K562 (cell line): ENCODE results near the gene MRPL58. TPM values are rescaled to one million over a fixed set of nuclear protein-coding genes. Genes with fewer than 3 reads are reported as not detected.

Experiments
- BRF1 ChIP-seq: IDR thresholded peaks from 3 replicates; pipeline ENCODE4 v1.6.1; 2011; ENCODE audit warnings: borderline replicate concordance, mild to moderate bottlenecking; ENCODE audit not compliant: insufficient read length; ENCODE audit errors: extremely low read depth
- CBX3 ChIP-seq, 2 experiments: IDR thresholded peaks; 1 replicate in 1 of 2; 2 replicates in 1 of 2; pipeline ENCODE4 v1.6.1; 2012; ENCODE audit warnings: inconsistent platforms in 2 of 2, low read length in 2 of 2, borderline replicate concordance in 1 of 2, control low read depth in 1 of 2
- CEBPG ChIP-seq, 3 experiments: fragments of 200-800 bp in 1 of 3; sonication (Bioruptor generic) in 1 of 3; sonication (generic) in 1 of 3; formaldehyde crosslinking in 1 of 3; IDR thresholded peaks in 2 of 3; conservative IDR thresholded peaks in 1 of 3; 2 replicates each; pipeline versions ENCODE4 v1.6.1 to v1.8.0; 2016 to 2022; ENCODE audit warnings: missing compliant biosample characterization in 2 of 3, missing genetic modification characterization in 2 of 3, mild to moderate bottlenecking in 1 of 3, missing genetic modification reagents in 1 of 3
- CREM ChIP-seq: IDR thresholded peaks from 2 replicates; pipeline ENCODE4 v1.6.1; 2014; ENCODE audit warnings: antibody characterized with exemption, low read depth
- CXXC5 ChIP-seq: fragments of 250-450 bp; sonication (Bioruptor Pico); IDR thresholded peaks from 2 replicates; pipeline ENCODE4 v1.8.0; 2022; ENCODE audit warnings: inconsistent platforms, mild to moderate bottlenecking, moderate library complexity
- ETV1 ChIP-seq: fragments of 450-650 bp; conservative IDR thresholded peaks from 2 replicates; pipeline ENCODE4 v1.6.1; 2016; ENCODE audit warnings: missing genetic modification characterization, control low read depth, low read depth, missing compliant biosample characterization
- GABPB2 ChIP-seq: fragments of 250-450 bp; sonication (Bioruptor Pico); conservative IDR thresholded peaks from 2 replicates; pipeline ENCODE4 v1.5.1; 2021; ENCODE audit warnings: mild to moderate bottlenecking
- HEY1 ChIP-seq: fragments of 250-450 bp; sonication (Bioruptor Pico); IDR thresholded peaks from 2 replicates; pipeline ENCODE4 v1.5.0; 2020; ENCODE audit warnings: mild to moderate bottlenecking, moderate library complexity, borderline replicate concordance
- HMGN3 ChIP-seq: IDR thresholded peaks from 2 replicates; pipeline ENCODE4 v1.6.1; 2011; ENCODE audit warnings: borderline replicate concordance, low read depth, mild to moderate bottlenecking, mixed read lengths, low read length; ENCODE audit not compliant: insufficient read length; ENCODE audit errors: extremely low read depth
- HSF4 ChIP-seq: fragments of 250-450 bp; sonication (Bioruptor Pico); IDR thresholded peaks from 2 replicates; pipeline ENCODE4 v2.1.2; 2022; ENCODE audit warnings: mild to moderate bottlenecking, moderate library complexity, borderline replicate concordance
- MAFG ChIP-seq: fragments of 450-650 bp; conservative IDR thresholded peaks from 2 replicates; pipeline ENCODE4 v1.6.1; 2016; ENCODE audit warnings: missing genetic modification characterization, missing compliant biosample characterization
- MCM2 ChIP-seq: fragments of 450-650 bp; IDR thresholded peaks from 2 replicates; pipeline ENCODE4 v1.6.1; 2017; ENCODE audit warnings: low read depth, mild to moderate bottlenecking
- NR2C1 ChIP-seq, 2 experiments: fragments of 450-650 bp; IDR thresholded peaks; 2 replicates each; pipeline ENCODE4 v1.6.1; 2017; ENCODE audit warnings: mild to moderate bottlenecking in 2 of 2, antibody characterized with exemption in 1 of 2, inconsistent platforms in 1 of 2, missing compliant biosample characterization in 1 of 2, missing genetic modification characterization in 1 of 2
- PTTG1 ChIP-seq: fragments of 450-650 bp; IDR thresholded peaks from 2 replicates; pipeline ENCODE4 v1.6.1; 2016; ENCODE audit warnings: low read depth, mild to moderate bottlenecking, missing genetic modification characterization, missing compliant biosample characterization
- TEAD4 ChIP-seq, 2 experiments: sonication (generic) in 1 of 2; formaldehyde crosslinking in 1 of 2; IDR thresholded peaks; 2 replicates each; pipeline versions ENCODE4 v1.6.1 to v1.8.0; 2012 to 2022; ENCODE audit warnings: borderline replicate concordance in 1 of 2, inconsistent platforms in 1 of 2, low read length in 1 of 2, mild to moderate bottlenecking in 1 of 2, missing genetic modification reagents in 1 of 2
- XRCC5 ChIP-seq: fragments of 200-400 bp; formaldehyde crosslinking; IDR thresholded peaks from 2 replicates; pipeline ENCODE4 v1.6.1; 2017; ENCODE audit warnings: low read depth, mild to moderate bottlenecking, low read length
- ZEB2 ChIP-seq: fragments of 450-650 bp; IDR thresholded peaks from 2 replicates; pipeline ENCODE4 v1.6.1; 2016
- ZNF324 ChIP-seq: fragments of 250-450 bp; sonication (Bioruptor Pico); IDR thresholded peaks from 2 replicates; pipeline ENCODE4 v1.4.0; 2020; ENCODE audit warnings: mild to moderate bottlenecking
- ZNF354B ChIP-seq: fragments of 250-450 bp; sonication (Bioruptor Pico); IDR thresholded peaks from 2 replicates; pipeline ENCODE4 v1.4.0; 2020
- ZNF668 ChIP-seq: fragments of 250-450 bp; sonication (Bioruptor Pico); IDR thresholded peaks from 2 replicates; pipeline ENCODE4 v1.8.0; 2022; ENCODE audit warnings: mild to moderate bottlenecking, inconsistent platforms
- ZNF79 ChIP-seq: fragments of 250-450 bp; sonication (Bioruptor Pico); IDR thresholded peaks from 2 replicates; pipeline ENCODE4 v1.4.0; 2020; ENCODE audit warnings: low read depth, mild to moderate bottlenecking, moderate library complexity
- polyA plus RNA-seq, 8 experiments: library from polyadenylated mRNA; depleted of rRNA in 4 of 8; stranded (reverse) in 5 of 8; unstranded in 3 of 8; fragments of >200 nt; fragmentation: Nextera tagmentation in 2 of 8; fragmentation: Illumina TruSeq in 1 of 8; extraction: Ambion mirVana in 2 of 8; extraction: Trizol in 1 of 8; gene quantifications; 2 replicates each; pipeline versions ENCODE4 v1.2.1 to v1.2.3, GENCODE V29; 2011 to 2014; ENCODE audit warnings: inconsistent platforms in 1 of 8, missing spikeins in 1 of 8
- total RNA-seq, 7 experiments: library from RNA; depleted of rRNA in 6 of 7; stranded (reverse); fragments of >200 nt in 6 of 7; fragmentation: Illumina TruSeq in 2 of 7; extraction: Trizol in 2 of 7; gene quantifications; 2 replicates each; pipeline versions ENCODE4 v1.2.1 to v1.2.3, GENCODE V29; 2011 to 2021; ENCODE audit warnings: low replicate concordance in 1 of 7

The MRPL58 gene
- total and polyA plus RNA-seq, 9 of the 15 experiments (the other 6 are each of a cell fraction or from before 2014, with no cell fraction given) = 30.8 to 107 (median 72.4) TPM

DNA sequence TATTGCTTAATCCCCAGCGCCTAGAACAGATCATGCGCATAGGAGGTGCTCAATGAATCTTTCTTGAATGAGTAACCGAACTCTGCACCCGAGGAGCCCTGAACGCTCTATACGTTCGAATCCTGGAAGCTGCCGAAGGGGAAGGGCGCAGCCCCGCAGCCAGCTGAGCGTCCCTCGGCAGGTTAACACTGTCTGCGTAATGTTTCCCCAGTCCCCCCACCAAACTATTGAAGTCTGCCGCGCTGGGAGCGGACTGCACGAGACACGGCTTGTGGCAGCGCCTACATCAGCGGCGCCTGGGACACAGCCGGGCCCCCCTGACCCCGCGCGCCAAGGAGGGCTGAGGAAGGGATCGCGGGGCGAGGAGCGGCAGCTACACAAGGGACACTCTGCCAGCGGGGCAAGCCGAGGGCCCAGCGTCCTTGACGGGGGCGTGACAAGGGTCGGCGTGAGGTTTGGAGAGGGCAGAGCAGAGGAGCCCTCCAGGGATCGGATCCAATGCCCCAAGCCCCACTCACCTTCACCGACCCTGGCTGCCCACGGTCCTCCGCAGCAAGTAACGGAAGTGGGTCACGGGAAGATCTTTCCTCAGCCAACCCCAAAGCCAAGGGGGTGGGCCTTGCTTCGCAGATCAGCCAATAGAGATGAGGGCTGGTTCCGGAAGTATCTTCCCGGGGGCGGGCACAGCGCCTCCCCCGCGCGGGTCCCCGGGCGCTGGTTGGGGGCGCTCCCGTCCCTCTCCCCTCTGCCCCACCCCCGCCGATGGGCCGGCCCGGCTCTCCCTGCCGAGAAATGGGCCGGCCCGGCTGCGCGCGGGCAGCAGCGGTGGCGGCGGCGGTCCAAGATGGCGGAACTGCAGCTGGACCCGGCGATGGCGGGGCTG lies 34.2 kb downstream of the MRPL58 start, which contains the start of the genes ATP5PD and KCTD2 (continued):
- TF ChIP-seq ZNF668 (CRISPR knock-in tag) = no peak
- TF ChIP-seq ZNF79 (CRISPR knock-in tag) = no peak
- peak; percentile 81; the same call in 1 of the 2 replicates for TF ChIP-seq XRCC5
- peak; percentile 81 for TF ChIP-seq CXXC5 (CRISPR knock-in tag)
- TF ChIP-seq ZNF354B (CRISPR knock-in tag) = no peak
- TF ChIP-seq CREM = peak; percentile 85
- no peak for TF ChIP-seq BRF1
- TF ChIP-seq ZNF324 (CRISPR knock-in tag) = no peak
- TF ChIP-seq NR2C1 (IDR thresholded peaks at IDR 0.05) = no peak
- TF ChIP-seq NR2C1 (tag; IDR thresholded peaks at IDR 0.05) = no peak
- no peak for TF ChIP-seq HSF4
- no peak for TF ChIP-seq ZEB2
- TF ChIP-seq CEBPG (CRISPR knock-in tag; IDR thresholded peaks at IDR 0.05) = peak; percentile 44
- peak; percentile 81 to 90; a peak in 3 of 4 replicates for TF ChIP-seq CEBPG (tag; conservative IDR thresholded peaks at IDR 0.05 in 1 of 2, IDR thresholded peaks at IDR 0.05 in 1 of 2)
- TF ChIP-seq CBX3 (IDR thresholded peaks at IDR 0.05; ENCODE audit: borderline replicate concordance in 1 of 2, low read length in 2 of 2) = no peak
- no peak for TF ChIP-seq HEY1 (CRISPR knock-in tag)
- TF ChIP-seq GABPB2 (CRISPR knock-in tag) = no peak
- no peak for TF ChIP-seq PTTG1 (tag)
- no peak for TF ChIP-seq TEAD4 (IDR thresholded peaks at IDR 0.05; ENCODE audit: low read length)
- no peak for TF ChIP-seq TEAD4 (CRISPR knock-in tag; IDR thresholded peaks at IDR 0.05; ENCODE audit: borderline replicate concordance)
- peak; percentile 79 for TF ChIP-seq HMGN3
- TF ChIP-seq MCM2 = no peak
- no peak for TF ChIP-seq MAFG (tag)
- peak; percentile 75 for TF ChIP-seq ETV1 (tag)
